Nephron progenitor cell (in vitro differentiated cells): ENCODE data around the gene NPAS2.

Source experiments
- DNase-seq: peaks from one replicate; pipeline ENCODE4 v3.0.0; 2021
- H3K27ac Mint-ChIP-seq: 2 replicates; pipeline ENCODE4 v1.8.0; 2021; ENCODE audit warnings: mild to moderate bottlenecking, moderate library complexity, mixed read lengths
- H3K27me3 Mint-ChIP-seq: 2 replicates; pipeline ENCODE4 v1.8.0; 2021; ENCODE audit warnings: mild to moderate bottlenecking, low read depth, mixed read lengths; ENCODE audit not compliant: poor library complexity
- H3K36me3 Mint-ChIP-seq: 2 replicates; pipeline ENCODE4 v1.8.0; 2021; ENCODE audit warnings: low read depth, mixed read lengths
- H3K4me1 Mint-ChIP-seq: 2 replicates; pipeline ENCODE4 v1.8.0; 2021; ENCODE audit warnings: mixed read lengths
- H3K4me3 Mint-ChIP-seq: 2 replicates; pipeline ENCODE4 v1.8.0; 2021; ENCODE audit warnings: mild to moderate bottlenecking, moderate library complexity, mixed read lengths
- H3K9me3 Mint-ChIP-seq: 2 replicates; pipeline ENCODE4 v1.8.0; 2021; ENCODE audit warnings: mild to moderate bottlenecking, moderate library complexity, mixed read lengths
- TF ChIP-seq, protein P1 (sequence below): fragments of 200-600 bp; sonication (generic); IDR thresholded peaks from 2 replicates; pipeline ENCODE4 v1.5.0; 2021; ENCODE audit warnings: antibody characterized with exemption

The NPAS2 gene

DNA sequence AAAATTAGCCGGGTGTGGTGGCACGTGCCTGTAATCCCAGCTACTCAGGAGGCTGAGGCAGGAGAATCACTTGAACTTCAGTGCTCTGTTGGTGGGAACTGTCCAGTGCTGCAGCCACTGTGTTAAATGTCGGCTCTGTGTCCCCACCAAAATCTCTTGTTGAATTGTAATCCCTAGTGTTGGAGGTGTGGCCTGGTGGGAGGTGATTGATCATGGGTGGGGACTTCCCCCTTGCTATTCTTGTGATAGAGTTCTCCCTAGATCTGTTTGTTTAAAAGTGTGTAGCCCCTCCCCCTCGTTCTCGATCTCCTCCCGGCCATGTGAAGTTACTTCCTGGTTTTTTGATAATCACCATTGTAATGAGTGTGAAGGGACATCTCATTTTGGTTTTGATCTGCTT is 172.3 kb downstream of the NPAS2 start:
- H3K9me3 Mint-ChIP-seq: no peaks in the 10 kb centered on the region
- TF ChIP-seq, protein P1, sequence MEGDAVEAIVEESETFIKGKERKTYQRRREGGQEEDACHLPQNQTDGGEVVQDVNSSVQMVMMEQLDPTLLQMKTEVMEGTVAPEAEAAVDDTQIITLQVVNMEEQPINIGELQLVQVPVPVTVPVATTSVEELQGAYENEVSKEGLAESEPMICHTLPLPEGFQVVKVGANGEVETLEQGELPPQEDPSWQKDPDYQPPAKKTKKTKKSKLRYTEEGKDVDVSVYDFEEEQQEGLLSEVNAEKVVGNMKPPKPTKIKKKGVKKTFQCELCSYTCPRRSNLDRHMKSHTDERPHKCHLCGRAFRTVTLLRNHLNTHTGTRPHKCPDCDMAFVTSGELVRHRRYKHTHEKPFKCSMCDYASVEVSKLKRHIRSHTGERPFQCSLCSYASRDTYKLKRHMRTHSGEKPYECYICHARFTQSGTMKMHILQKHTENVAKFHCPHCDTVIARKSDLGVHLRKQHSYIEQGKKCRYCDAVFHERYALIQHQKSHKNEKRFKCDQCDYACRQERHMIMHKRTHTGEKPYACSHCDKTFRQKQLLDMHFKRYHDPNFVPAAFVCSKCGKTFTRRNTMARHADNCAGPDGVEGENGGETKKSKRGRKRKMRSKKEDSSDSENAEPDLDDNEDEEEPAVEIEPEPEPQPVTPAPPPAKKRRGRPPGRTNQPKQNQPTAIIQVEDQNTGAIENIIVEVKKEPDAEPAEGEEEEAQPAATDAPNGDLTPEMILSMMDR: no peak
- H3K36me3 Mint-ChIP-seq: no peaks in the 10 kb centered on the region
- no peak overlapping the region for H3K27ac Mint-ChIP-seq
- DNase-seq: no peak
- peaks cover 15% of the 10 kb centered on the region for H3K4me1 Mint-ChIP-seq
- no peak overlapping the region for H3K4me3 Mint-ChIP-seq
- H3K27me3 Mint-ChIP-seq: peaks cover 8% of the 10 kb centered on the region

DNA sequence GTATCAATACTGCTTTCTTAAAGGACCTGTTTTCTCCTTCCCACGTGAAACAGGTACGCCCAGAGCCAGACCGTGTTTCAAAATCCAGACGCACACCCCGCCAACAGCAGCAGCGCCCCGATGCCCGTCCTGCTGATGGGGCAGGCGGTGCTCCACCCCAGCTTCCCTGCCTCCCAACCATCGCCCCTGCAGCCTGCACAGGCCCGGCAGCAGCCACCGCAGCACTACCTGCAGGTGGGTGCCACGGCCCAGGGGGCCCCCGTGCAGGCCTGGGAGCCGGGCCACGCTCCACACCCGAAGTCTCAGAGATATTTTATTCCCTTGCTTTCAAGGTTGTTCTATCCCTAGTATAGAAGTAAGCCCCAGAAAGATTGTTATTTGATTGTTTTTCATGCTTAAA is 173.4 kb downstream of the NPAS2 start:
- DNase-seq: no peak
- Mint-ChIP-seq H3K9me3 (no peaks in the 10 kb centered on the region), H3K4me1 (peaks cover 15% of the 10 kb centered on the region), H3K27ac (no peak overlapping the region), H3K4me3 (no peak overlapping the region), H3K27me3 (peaks cover 12% of the 10 kb centered on the region), H3K36me3 (no peaks in the 10 kb centered on the region)
- TF ChIP-seq, protein P1: no peak

DNA sequence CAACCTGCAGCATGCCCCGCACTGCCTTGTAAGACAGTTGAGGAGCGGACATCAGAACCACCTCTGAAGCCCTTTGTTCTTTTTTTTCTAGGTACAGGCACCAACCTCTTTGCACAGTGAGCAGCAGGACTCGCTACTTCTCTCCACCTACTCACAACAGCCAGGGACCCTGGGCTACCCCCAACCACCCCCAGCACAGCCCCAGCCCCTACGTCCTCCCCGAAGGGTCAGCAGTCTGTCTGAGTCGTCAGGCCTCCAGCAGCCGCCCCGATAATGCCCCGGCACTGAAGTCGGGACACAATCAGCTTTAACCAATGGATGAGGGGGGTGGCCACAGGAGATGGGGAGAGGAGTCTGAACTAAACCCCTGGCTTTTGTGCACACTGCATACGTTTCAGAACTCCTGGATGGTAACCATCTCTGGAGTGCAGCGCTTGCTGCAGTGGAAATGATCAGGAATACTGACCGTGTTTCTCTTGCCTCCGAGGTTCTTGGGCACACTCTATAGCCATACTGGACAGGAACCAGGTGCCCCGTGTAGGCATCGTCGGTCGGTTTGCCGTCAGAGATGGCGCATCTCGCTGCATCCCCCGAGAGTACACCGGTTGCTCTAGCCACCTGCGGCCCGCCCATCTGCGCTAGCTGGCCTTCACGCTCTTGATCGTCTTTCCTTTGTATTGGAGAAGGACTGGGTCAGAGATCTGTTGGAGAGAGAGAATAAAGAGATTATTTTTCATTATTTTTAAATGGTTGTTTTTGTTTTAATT is 175.6 kb downstream of the NPAS2 start:
- Mint-ChIP-seq H3K4me3 (no peak overlapping the region), H3K36me3 (no peaks in the 10 kb centered on the region), H3K27ac (no peak overlapping the region), H3K27me3 (peaks cover 6% of the 10 kb centered on the region), H3K4me1 (peaks cover 28% of the 10 kb centered on the region), H3K9me3 (peaks cover 4% of the 10 kb centered on the region)
- DNase-seq: no peak
- TF ChIP-seq, protein P1: no peak

DNA sequence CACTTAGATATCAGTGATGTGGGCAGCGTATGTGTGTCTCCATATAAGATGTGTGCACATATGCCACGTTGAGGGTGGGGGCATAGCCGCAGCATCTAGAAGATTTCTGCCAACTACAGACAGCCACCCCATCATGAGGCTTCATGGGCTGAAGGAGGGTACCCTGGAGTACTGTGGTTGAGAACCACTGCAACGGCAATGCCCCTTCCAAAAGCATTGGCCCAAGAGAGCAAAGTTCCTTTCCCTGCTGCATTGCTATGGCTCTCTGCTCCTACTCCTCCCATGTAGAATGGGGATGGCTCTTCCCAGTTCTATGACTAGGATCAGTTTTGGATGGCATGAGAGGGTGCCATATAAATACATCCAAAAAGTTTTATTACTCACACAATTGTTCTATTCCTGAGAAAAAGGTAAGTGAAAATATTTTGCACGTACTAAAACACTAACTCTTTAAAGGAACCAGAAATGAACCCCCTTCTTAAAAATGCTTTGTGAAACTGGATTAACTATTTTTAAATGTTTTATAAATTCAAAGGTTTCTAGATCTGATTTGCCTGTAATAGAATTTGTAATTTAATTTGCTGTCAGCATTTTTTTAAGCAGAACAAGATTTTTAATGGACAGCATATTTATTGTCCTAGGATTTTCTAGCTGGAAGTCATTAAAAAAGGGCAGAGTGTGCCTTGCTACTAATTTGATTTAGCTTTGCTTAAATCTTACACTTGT is 177.7 kb downstream of the NPAS2 start:
- TF ChIP-seq, protein P1: no peak
- Mint-ChIP-seq H3K27me3 (peaks cover 6% of the 10 kb centered on the region), H3K27ac (no peak overlapping the region), H3K4me3 (no peak overlapping the region), H3K4me1 (peaks cover 26% of the 10 kb centered on the region), H3K36me3 (peaks cover 8% of the 10 kb centered on the region), H3K9me3 (peaks cover 15% of the 10 kb centered on the region)
- no peak for DNase-seq

DNA sequence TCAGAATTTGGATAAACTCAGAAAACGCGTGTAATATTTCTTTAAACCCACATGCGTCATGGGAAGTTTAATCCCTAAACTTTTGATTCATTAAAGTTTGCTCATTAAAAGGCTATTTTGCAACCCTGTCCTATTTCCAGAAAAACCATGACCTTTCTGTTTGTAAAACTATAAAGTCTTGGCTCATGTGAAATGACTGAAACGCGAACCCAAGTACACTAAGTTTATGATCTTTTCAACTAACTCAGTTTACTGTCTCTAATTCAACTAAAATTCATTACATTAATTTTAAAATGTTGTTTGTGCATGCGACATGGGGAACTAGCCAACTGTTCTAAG is 178.3 kb downstream of the NPAS2 start:
- no peak overlapping the region for H3K4me3 Mint-ChIP-seq
- TF ChIP-seq, protein P1: no peak
- H3K27ac Mint-ChIP-seq: no peak overlapping the region
- H3K36me3 Mint-ChIP-seq: peaks cover 8% of the 10 kb centered on the region
- H3K27me3 Mint-ChIP-seq: peaks cover 6% of the 10 kb centered on the region
- DNase-seq: no peak
- peaks cover 15% of the 10 kb centered on the region for H3K9me3 Mint-ChIP-seq
- peaks cover 32% of the 10 kb centered on the region for H3K4me1 Mint-ChIP-seq
